Measurements from ENCODE around the gene LURAP1L. TPM values are rescaled to one million over a fixed set of nuclear protein-coding genes. Genes with fewer than 3 reads are reported as not detected.

LURAP1L gene
- total RNA-seq, 1 experiment from 2014 or later, result 0.13 TPM

DNA sequence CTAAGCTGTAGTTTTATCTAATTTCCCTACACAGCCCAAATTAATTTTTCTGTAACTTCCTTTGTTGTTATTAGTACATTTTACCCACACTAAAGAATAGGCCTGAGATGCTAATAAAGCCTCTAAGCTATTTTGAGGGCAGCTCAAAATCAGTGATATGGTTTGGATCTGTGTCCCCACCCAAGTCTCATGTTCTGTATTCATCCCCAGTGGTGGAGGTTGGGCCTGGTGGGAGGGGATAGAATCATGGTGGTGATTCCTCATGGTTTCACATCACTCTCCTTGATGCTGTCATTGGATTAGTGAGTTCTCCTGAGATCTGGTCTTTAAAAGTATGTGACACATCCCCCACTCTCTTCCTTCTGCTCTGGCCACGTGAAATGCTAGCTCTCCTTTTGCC lies 27.3 kb downstream of the LURAP1L start:
- H3K4me1 ChIP-seq (ENCODE audit: insufficient read depth, low read length), result no peaks in the 10 kb centered on the region
- no peak overlapping the region for H3K4ac ChIP-seq (ENCODE audit: low read depth, low read length)
- H3K9me3 ChIP-seq (ENCODE audit: control insufficient read depth, low read depth, low read length), result no peaks in the 10 kb centered on the region
- H3K23ac ChIP-seq (ENCODE audit: insufficient read length, low read depth, low read length), result no peak overlapping the region
- Mint-ChIP-seq H3K4me1 (no peaks in the 10 kb centered on the region), H3K4me3 (no peak overlapping the region), H3K36me3 (ENCODE audit: insufficient read depth in 1 of 3, low read depth in 3 of 3) (no peaks in the 10 kb centered on the region), H3K9me3 (no peaks in the 10 kb centered on the region), H3K27me3 (ENCODE audit: low read depth) (no peaks in the 10 kb centered on the region), H3K27ac (no peak overlapping the region; a peak in 1 of 7 replicates)
- no peak overlapping the region for H2BK15ac ChIP-seq (ENCODE audit: low read depth, low read length)
- no peaks in the 10 kb centered on the region for H3K23me2 ChIP-seq (ENCODE audit: insufficient read length, low read depth, low read length, poor library complexity, severe bottlenecking)
- H3K9ac ChIP-seq (ENCODE audit: extremely low read depth, insufficient read length, low read length), result no peak overlapping the region
- no peaks in the 10 kb centered on the region for H3K27me3 ChIP-seq (ENCODE audit: insufficient read depth, low read length)
- H3K14ac ChIP-seq (ENCODE audit: insufficient read depth, low read length), result no peak overlapping the region
- no peak overlapping the region for H3T11ph ChIP-seq (ENCODE audit: low read length)
- TF ChIP-seq, protein P1, sequence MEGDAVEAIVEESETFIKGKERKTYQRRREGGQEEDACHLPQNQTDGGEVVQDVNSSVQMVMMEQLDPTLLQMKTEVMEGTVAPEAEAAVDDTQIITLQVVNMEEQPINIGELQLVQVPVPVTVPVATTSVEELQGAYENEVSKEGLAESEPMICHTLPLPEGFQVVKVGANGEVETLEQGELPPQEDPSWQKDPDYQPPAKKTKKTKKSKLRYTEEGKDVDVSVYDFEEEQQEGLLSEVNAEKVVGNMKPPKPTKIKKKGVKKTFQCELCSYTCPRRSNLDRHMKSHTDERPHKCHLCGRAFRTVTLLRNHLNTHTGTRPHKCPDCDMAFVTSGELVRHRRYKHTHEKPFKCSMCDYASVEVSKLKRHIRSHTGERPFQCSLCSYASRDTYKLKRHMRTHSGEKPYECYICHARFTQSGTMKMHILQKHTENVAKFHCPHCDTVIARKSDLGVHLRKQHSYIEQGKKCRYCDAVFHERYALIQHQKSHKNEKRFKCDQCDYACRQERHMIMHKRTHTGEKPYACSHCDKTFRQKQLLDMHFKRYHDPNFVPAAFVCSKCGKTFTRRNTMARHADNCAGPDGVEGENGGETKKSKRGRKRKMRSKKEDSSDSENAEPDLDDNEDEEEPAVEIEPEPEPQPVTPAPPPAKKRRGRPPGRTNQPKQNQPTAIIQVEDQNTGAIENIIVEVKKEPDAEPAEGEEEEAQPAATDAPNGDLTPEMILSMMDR (conservative IDR thresholded peaks at IDR 0.05), result no peak
- H2BK120ac ChIP-seq (ENCODE audit: low read depth, low read length, poor library complexity, severe bottlenecking), result no peak overlapping the region
- WGBS (ENCODE audit: extremely low coverage, insufficient read length, low lambda C conversion rate), result no CpG with 5 or more reads among the region's 1 CpG
- H2BK20ac ChIP-seq (ENCODE audit: low read depth, low read length, poor library complexity, severe bottlenecking), result no peak overlapping the region
- no peak overlapping the region for H3K18ac ChIP-seq (ENCODE audit: insufficient read length, low read depth, low read length)
- no peak overlapping the region for H2BK5ac ChIP-seq (ENCODE audit: insufficient read length, low read length)
- H4K20me1 ChIP-seq (ENCODE audit: control insufficient read depth, insufficient read depth, insufficient read length), result no peaks in the 10 kb centered on the region
- no peak overlapping the region for H4K91ac ChIP-seq (ENCODE audit: insufficient read length, low read depth, low read length)
- H2AFZ ChIP-seq (ENCODE audit: low read length), result no peak overlapping the region
- no peak overlapping the region for H3K56ac ChIP-seq (ENCODE audit: insufficient read length, low read depth, low read length)
- no peak overlapping the region for H4K8ac ChIP-seq (replicated peaks; ENCODE audit: insufficient read length, low read depth, low read length)
- no peak overlapping the region for H3K27ac ChIP-seq (ENCODE audit: insufficient read length, low read depth, low read length)
- DNase-seq, result no peak
- H3K79me1 ChIP-seq (ENCODE audit: insufficient read depth, low read depth, low read length, poor library complexity, severe bottlenecking), result no peaks in the 10 kb centered on the region
- H3K79me2 ChIP-seq (ENCODE audit: insufficient read depth, low read length), result no peaks in the 10 kb centered on the region
- no peak overlapping the region for H2AK5ac ChIP-seq (ENCODE audit: insufficient read length, low read length)
- no peak overlapping the region for H3K4me2 ChIP-seq (ENCODE audit: insufficient read depth, insufficient read length, low read length)
- H2BK12ac ChIP-seq (ENCODE audit: insufficient read length, low read depth, low read length), result no peak overlapping the region
- H4K5ac ChIP-seq (ENCODE audit: insufficient read length, low read depth, low read length), result no peak overlapping the region

Measured in H9 (cell line).